ENCODE data around the gene FOCAD.

FOCAD gene

DNA sequence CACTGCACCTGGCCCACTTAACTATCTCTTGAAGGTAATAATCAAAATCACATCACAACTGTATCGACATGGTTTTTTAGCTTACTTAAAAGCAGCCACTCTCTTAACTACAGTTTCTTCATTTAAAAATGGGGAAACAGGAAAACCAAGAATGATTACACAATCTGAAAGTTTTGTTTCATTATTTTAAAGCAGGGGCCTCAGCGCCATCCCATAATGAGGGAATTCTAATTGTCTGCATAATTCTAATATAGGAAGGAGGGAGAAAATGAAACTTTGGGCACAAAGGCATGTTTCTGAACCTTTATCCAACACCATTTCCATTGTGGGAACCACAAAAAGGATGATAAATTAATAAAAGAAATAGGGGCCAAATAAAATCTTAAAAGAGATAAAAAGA is 339.8 kb downstream of the FOCAD start:
- DNase-seq: no peak
- Histone ChIP-seq H3K27me3 (replicated peaks; ENCODE audit: control insufficient read depth, insufficient read depth, low read length, poor library complexity, severe bottlenecking) (no peaks in the 10 kb centered on the region), H3K4me1 (ENCODE audit: control insufficient read depth, insufficient read depth, low read length, poor library complexity, severe bottlenecking) (peaks cover 6% of the 10 kb centered on the region), H3K36me3 (ENCODE audit: control insufficient read depth, insufficient read depth, low read length) (peaks cover 8% of the 10 kb centered on the region), H3K4me3 (ENCODE audit: insufficient read depth, low read depth, low read length, poor library complexity, severe bottlenecking) (no peak overlapping the region), H3K27ac (ENCODE audit: insufficient read depth, low read length, poor library complexity, severe bottlenecking) (no peak overlapping the region), H3K9me3 (ENCODE audit: control insufficient read depth, low read length) (no peaks in the 10 kb centered on the region)

DNA sequence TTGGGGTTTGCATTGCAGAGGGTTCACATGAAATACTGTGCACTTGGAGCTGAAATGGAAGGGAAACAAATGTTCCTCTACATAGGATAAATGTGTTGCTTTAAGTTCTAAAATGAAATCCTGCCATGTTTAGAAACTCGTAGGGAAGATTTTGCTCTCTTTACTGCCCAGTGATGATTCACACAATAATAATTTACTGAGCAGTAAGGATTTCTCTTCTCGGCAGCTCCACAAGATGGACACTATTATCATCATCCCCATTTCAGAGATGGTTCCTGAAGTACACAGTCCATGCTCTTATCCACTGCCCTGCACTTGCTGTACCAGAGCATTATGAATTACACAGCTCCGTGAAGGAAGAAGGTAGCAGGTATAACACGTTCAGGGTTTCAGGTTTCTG is 343.2 kb downstream of the FOCAD start:
- H3K27me3 ChIP-seq (replicated peaks; ENCODE audit: control insufficient read depth, insufficient read depth, low read length, poor library complexity, severe bottlenecking): no peaks in the 10 kb centered on the region
- no peak for DNase-seq

DNA sequence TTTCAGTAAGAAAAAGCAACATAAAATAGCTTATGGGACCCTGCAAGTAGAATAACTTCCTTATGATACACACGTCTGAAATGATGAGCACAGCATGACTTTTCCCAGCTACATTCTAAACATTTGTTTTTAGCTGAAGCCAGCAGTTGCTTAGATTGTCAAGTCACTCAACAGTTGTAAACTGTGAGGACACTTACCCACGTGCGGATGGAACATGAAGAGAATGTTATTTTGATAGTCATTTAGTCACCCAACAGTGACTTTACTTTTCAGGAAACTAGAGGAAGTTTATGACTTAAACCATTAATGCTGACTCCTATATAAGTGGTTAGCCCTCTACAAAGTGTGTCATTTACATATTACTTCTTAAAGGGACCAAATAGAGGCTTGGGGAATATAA is 344.4 kb downstream of the FOCAD start:
- Histone ChIP-seq H3K27me3 (replicated peaks; ENCODE audit: control insufficient read depth, insufficient read depth, low read length, poor library complexity, severe bottlenecking) (no peaks in the 10 kb centered on the region), H3K4me3 (ENCODE audit: insufficient read depth, low read depth, low read length, poor library complexity, severe bottlenecking) (no peak overlapping the region), H3K9me3 (ENCODE audit: control insufficient read depth, low read length) (no peaks in the 10 kb centered on the region), H3K27ac (ENCODE audit: insufficient read depth, low read length, poor library complexity, severe bottlenecking) (no peak overlapping the region), H3K36me3 (ENCODE audit: control insufficient read depth, insufficient read depth, low read length) (peaks cover 8% of the 10 kb centered on the region), H3K4me1 (ENCODE audit: control insufficient read depth, insufficient read depth, low read length, poor library complexity, severe bottlenecking) (peaks cover 14% of the 10 kb centered on the region)
- DNase-seq: no peak

More for the DNA sequence above, 343.2 kb downstream of the FOCAD start:
- H3K4me1 ChIP-seq (ENCODE audit: control insufficient read depth, insufficient read depth, low read length, poor library complexity, severe bottlenecking): peaks cover 14% of the 10 kb centered on the region
- no peaks in the 10 kb centered on the region for H3K9me3 ChIP-seq (ENCODE audit: control insufficient read depth, low read length)
- H3K36me3 ChIP-seq (ENCODE audit: control insufficient read depth, insufficient read depth, low read length): peaks cover 8% of the 10 kb centered on the region
- H3K4me3 ChIP-seq (ENCODE audit: insufficient read depth, low read depth, low read length, poor library complexity, severe bottlenecking): no peak overlapping the region
- H3K27ac ChIP-seq (ENCODE audit: insufficient read depth, low read length, poor library complexity, severe bottlenecking): no peak overlapping the region

DNA sequence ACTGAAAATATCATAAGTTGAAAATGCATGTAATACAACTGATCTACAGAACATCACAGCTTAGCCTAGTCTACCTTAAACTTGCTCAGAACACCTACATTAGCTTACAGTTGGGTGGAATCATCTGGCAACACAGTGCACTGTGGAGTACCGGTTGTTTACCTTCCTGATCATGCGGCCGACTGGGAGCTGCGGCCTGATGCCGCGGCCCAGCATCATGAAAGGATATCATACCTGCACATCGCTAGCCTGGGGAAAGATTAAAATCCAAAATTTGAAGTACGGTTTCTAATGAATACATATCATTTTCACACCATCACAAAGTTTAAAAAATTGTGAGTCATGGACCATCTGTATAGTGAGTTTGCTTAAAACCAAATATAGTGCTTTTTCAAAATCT is 345.6 kb downstream of the FOCAD start:
- H3K27me3 ChIP-seq (replicated peaks; ENCODE audit: control insufficient read depth, insufficient read depth, low read length, poor library complexity, severe bottlenecking): no peaks in the 10 kb centered on the region
- no peak overlapping the region for H3K27ac ChIP-seq (ENCODE audit: insufficient read depth, low read length, poor library complexity, severe bottlenecking)
- DNase-seq: no peak
- peaks cover 8% of the 10 kb centered on the region for H3K36me3 ChIP-seq (ENCODE audit: control insufficient read depth, insufficient read depth, low read length)
- H3K9me3 ChIP-seq (ENCODE audit: control insufficient read depth, low read length): no peaks in the 10 kb centered on the region
- no peak overlapping the region for H3K4me3 ChIP-seq (ENCODE audit: insufficient read depth, low read depth, low read length, poor library complexity, severe bottlenecking)
- peaks cover 14% of the 10 kb centered on the region for H3K4me1 ChIP-seq (ENCODE audit: control insufficient read depth, insufficient read depth, low read length, poor library complexity, severe bottlenecking)

DNA sequence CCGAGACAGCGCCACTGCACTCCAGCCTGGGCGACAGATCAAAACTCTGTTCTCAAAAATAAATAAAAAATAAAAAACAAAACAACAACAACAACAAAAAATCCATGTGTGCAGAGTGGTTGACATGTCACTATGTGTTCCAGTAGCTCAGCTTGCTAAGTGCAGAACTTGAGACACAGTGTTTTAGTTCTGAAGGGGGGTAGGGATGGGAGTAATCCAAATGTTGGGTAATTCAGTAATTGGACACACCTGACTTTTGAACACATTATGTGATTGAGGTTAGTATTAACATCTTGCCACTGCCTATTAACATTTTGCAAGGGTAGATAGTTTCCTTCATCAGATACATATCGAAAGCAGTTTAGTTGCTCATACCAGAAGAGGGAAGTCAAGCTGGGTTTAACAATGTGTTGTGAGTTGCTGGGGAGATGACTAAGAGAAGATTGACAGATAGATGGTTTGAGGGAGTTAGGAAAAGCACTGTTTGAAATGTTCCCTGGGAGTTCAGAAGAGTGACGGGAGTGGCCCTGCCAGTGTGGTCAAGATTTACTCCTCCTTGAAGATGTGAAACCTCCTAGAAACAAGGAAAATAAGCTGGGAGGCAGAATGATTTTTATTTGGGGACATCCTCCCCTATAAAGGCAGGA is 346.5 kb downstream of the FOCAD start:
- Histone ChIP-seq H3K36me3 (ENCODE audit: control insufficient read depth, insufficient read depth, low read length) (peaks cover 8% of the 10 kb centered on the region), H3K27me3 (replicated peaks; ENCODE audit: control insufficient read depth, insufficient read depth, low read length, poor library complexity, severe bottlenecking) (no peaks in the 10 kb centered on the region), H3K4me1 (ENCODE audit: control insufficient read depth, insufficient read depth, low read length, poor library complexity, severe bottlenecking) (peaks cover 14% of the 10 kb centered on the region), H3K9me3 (ENCODE audit: control insufficient read depth, low read length) (no peaks in the 10 kb centered on the region), H3K4me3 (ENCODE audit: insufficient read depth, low read depth, low read length, poor library complexity, severe bottlenecking) (peak overlapping the region; percentile 82), H3K27ac (ENCODE audit: insufficient read depth, low read length, poor library complexity, severe bottlenecking) (peak overlapping the region; percentile 77)
- DNase-seq: no peak

DNA sequence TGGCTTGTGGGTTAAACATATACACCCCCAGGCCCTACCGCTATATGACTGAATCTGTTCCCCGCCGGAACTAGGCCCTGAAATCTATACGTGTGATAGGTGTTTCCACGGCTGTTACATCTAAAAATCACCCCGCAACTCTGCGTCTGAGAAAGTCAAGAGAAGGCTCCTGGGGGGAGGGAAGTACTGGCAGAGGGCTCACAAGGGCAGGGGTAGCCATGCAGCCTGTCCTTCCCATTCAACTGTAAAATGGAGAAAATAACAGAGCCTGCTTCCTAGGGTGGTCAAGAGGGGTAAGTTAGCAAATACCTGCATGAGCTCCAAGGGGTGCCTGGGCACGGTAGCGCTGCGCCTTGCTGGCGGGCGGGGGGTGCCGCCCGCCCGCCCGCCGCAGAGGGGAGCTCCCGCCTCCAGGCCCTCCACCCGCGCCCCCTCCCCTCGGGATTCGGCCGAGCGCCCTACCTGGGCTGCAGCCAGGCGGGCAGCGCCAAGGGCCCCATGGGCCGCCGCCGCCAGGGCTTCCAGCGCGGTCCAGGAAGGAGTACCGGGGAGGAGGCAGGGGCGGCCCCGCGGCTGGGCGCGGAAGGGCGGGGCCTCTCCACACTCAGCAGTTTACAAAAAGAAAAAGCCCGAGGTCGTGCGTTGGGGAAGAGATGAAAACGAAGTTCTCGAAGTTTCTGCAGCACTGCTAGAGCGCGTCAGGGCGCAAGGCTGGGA is 347.2 kb downstream of the FOCAD start, which contains the start of gene HACD4:
HACD4 (minus strand) TSS at position 550 of the 717 bp plus-strand sequence; CDS start at position 500, 50 bp downstream.
- Histone ChIP-seq H3K27ac (ENCODE audit: insufficient read depth, low read length, poor library complexity, severe bottlenecking) (peak within 1 kb of the TSS; percentile 77), H3K9me3 (ENCODE audit: control insufficient read depth, low read length) (no peaks in the 10 kb centered on the region), H3K4me3 (ENCODE audit: insufficient read depth, low read depth, low read length, poor library complexity, severe bottlenecking) (peak within 1 kb of the TSS; percentile 82), H3K27me3 (replicated peaks; ENCODE audit: control insufficient read depth, insufficient read depth, low read length, poor library complexity, severe bottlenecking) (no peaks in the 10 kb centered on the region), H3K4me1 (ENCODE audit: control insufficient read depth, insufficient read depth, low read length, poor library complexity, severe bottlenecking) (peaks cover 14% of the 10 kb centered on the region), H3K36me3 (ENCODE audit: control insufficient read depth, insufficient read depth, low read length) (peaks cover 4% of the 10 kb centered on the region)
- peak; percentile 39 to 59 (median 57) for DNase-seq

DNA sequence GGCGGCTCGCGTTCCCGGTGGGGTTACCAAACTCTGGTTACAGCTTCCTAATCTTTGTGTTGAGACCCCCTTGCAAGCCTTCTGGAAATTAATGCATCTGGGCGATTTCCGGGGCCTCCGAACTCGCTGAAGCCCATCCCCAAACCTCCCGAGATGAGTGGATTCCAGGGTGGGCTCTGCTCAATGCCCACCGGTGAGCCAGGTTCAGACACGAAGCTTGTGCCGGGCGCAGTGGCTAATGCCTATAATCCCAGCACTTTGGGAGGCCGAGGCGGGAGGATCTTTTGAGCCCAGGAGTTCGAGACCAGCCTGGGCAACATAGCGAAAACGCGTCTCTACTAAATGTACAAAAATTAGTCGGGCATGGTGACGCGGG is 347.7 kb downstream of the FOCAD start:
- H3K27ac ChIP-seq (ENCODE audit: insufficient read depth, low read length, poor library complexity, severe bottlenecking): peak overlapping the region; percentile 77
- DNase-seq: no peak
- H3K36me3 ChIP-seq (ENCODE audit: control insufficient read depth, insufficient read depth, low read length): no peaks in the 10 kb centered on the region
- H3K9me3 ChIP-seq (ENCODE audit: control insufficient read depth, low read length): no peaks in the 10 kb centered on the region
- no peaks in the 10 kb centered on the region for H3K27me3 ChIP-seq (replicated peaks; ENCODE audit: control insufficient read depth, insufficient read depth, low read length, poor library complexity, severe bottlenecking)
- H3K4me3 ChIP-seq (ENCODE audit: insufficient read depth, low read depth, low read length, poor library complexity, severe bottlenecking): peak overlapping the region; percentile 82
- peaks cover 14% of the 10 kb centered on the region for H3K4me1 ChIP-seq (ENCODE audit: control insufficient read depth, insufficient read depth, low read length, poor library complexity, severe bottlenecking)

DNA sequence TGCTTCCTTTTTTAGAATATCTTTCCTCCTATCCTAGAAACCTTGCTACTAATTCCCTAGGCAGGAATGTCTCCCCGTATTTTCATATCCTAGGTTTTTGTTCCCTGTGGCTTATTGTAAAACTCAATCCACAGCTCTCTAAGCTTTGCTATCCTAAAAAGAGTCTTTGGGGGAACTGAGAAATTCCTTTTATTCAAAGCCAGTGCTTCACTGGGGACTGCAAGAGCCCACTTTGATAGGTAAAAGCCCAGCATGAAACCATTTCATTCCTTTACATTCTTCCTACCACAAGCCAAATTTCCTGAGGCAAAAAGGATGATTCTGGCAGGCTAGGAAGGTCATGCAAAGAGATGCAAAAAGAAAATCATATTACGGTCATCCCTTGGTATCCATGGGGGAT is 353.2 kb downstream of the FOCAD start:
- no peak overlapping the region for H3K27ac ChIP-seq (ENCODE audit: insufficient read depth, low read length, poor library complexity, severe bottlenecking)
- no peaks in the 10 kb centered on the region for H3K9me3 ChIP-seq (ENCODE audit: control insufficient read depth, low read length)
- DNase-seq: no peak
- no peak overlapping the region for H3K4me3 ChIP-seq (ENCODE audit: insufficient read depth, low read depth, low read length, poor library complexity, severe bottlenecking)
- H3K36me3 ChIP-seq (ENCODE audit: control insufficient read depth, insufficient read depth, low read length): no peaks in the 10 kb centered on the region
- no peaks in the 10 kb centered on the region for H3K4me1 ChIP-seq (ENCODE audit: control insufficient read depth, insufficient read depth, low read length, poor library complexity, severe bottlenecking)
- no peaks in the 10 kb centered on the region for H3K27me3 ChIP-seq (replicated peaks; ENCODE audit: control insufficient read depth, insufficient read depth, low read length, poor library complexity, severe bottlenecking)

DNA sequence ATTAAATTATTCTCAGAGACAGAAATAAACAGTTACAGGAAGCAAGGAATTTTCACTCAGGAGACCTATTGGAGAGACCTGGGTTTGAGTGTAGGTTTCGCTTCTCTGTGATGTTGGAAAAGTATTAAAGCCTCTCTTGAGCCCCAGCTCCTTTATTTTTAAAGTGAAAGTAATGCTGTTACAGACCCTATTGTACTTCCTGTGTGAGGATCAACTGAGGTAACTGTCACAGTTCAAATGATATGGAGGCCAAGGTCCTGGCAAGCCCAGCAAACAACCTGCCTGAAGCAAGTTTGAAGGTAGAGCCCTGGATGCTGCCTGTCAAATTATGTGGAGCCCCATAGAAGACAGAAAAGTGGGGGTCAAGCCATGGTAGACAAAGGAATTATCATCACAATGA is 355.2 kb downstream of the FOCAD start:
- no peaks in the 10 kb centered on the region for H3K27me3 ChIP-seq (replicated peaks; ENCODE audit: control insufficient read depth, insufficient read depth, low read length, poor library complexity, severe bottlenecking)
- H3K4me1 ChIP-seq (ENCODE audit: control insufficient read depth, insufficient read depth, low read length, poor library complexity, severe bottlenecking): no peaks in the 10 kb centered on the region
- no peak for DNase-seq
- no peak overlapping the region for H3K4me3 ChIP-seq (ENCODE audit: insufficient read depth, low read depth, low read length, poor library complexity, severe bottlenecking)
- no peak overlapping the region for H3K27ac ChIP-seq (ENCODE audit: insufficient read depth, low read length, poor library complexity, severe bottlenecking)
- no peaks in the 10 kb centered on the region for H3K36me3 ChIP-seq (ENCODE audit: control insufficient read depth, insufficient read depth, low read length)
- no peaks in the 10 kb centered on the region for H3K9me3 ChIP-seq (ENCODE audit: control insufficient read depth, low read length)

DNA sequence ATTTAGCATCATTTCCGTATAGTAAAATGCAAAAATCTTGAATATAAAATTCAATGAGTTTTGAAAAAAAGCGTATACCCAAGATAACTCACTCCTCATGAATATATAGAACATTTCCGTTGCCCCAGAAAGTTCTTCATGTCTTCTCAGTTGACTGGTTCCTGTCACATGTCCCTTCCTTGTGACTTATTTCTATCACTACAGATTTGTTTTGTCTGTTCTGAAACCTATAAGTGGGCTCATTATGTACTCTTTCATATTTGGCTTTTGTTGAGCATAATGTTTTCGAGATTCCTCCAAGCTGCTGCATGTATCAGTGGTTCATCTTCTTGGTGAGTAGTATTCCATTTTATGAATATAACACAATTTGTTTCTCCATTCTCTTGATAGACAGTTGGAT is 358.4 kb downstream of the FOCAD start:
- no peaks in the 10 kb centered on the region for H3K9me3 ChIP-seq (ENCODE audit: control insufficient read depth, low read length)
- H3K4me1 ChIP-seq (ENCODE audit: control insufficient read depth, insufficient read depth, low read length, poor library complexity, severe bottlenecking): no peaks in the 10 kb centered on the region
- no peak overlapping the region for H3K4me3 ChIP-seq (ENCODE audit: insufficient read depth, low read depth, low read length, poor library complexity, severe bottlenecking)
- no peaks in the 10 kb centered on the region for H3K36me3 ChIP-seq (ENCODE audit: control insufficient read depth, insufficient read depth, low read length)
- H3K27me3 ChIP-seq (replicated peaks; ENCODE audit: control insufficient read depth, insufficient read depth, low read length, poor library complexity, severe bottlenecking): no peaks in the 10 kb centered on the region
- no peak for DNase-seq
- no peak overlapping the region for H3K27ac ChIP-seq (ENCODE audit: insufficient read depth, low read length, poor library complexity, severe bottlenecking)

All from effector memory CD4-positive, alpha-beta T cell (primary cell).